ENCODE results near the gene NUDT21. TPM values are rescaled to one million over a fixed set of nuclear protein-coding genes. Genes with fewer than 3 reads are reported as not detected.
"Not testable (repeated sequence)": the region's sequence is repeated elsewhere in the genome, so short reads cannot be mapped to it uniquely, and the experiment has no call there.

The NUDT21 gene
- total and polyA plus RNA-seq, 2 of the 8 experiments (the other 6 are each of a cell fraction or from before 2014, with no cell fraction given), result 78.1 to 277 TPM

- H3K27me3 ChIP-seq (replicated peaks in 1 of 4; ENCODE audit: control insufficient read depth in 3 of 4, extremely low read depth in 1 of 4, insufficient read depth in 3 of 4, low read length in 3 of 4); H3K18ac ChIP-seq (ENCODE audit: extremely low read depth, low read length); H2AK5ac ChIP-seq (ENCODE audit: low read depth, low read length); H2BK15ac ChIP-seq (ENCODE audit: low read length); H4K5ac ChIP-seq (ENCODE audit: insufficient read length, low read depth, low read length); H3K36me3 ChIP-seq (ENCODE audit: control insufficient read depth in 2 of 4, insufficient read depth in 4 of 4, low read length in 3 of 4); DNase-seq (ENCODE audit: low read depth in 1 of 2, low spot score in 2 of 2); H4K91ac ChIP-seq (replicated peaks; ENCODE audit: insufficient read length, low read length); H2BK20ac ChIP-seq (ENCODE audit: low read length); H2BK12ac ChIP-seq (ENCODE audit: low read depth, low read length); H3K27ac ChIP-seq (ENCODE audit: low read depth, low read length); H3K4ac ChIP-seq (replicated peaks; ENCODE audit: insufficient read length, low read depth, low read length); H4K8ac ChIP-seq (ENCODE audit: extremely low read depth, insufficient read depth, low read length); H2BK5ac ChIP-seq (ENCODE audit: low read depth, low read length); H3K9ac ChIP-seq (replicated peaks in 1 of 4; ENCODE audit: extremely low read depth in 1 of 4, low read depth in 3 of 4, low read length in 3 of 4); H2BK120ac ChIP-seq (replicated peaks; ENCODE audit: low read depth, low read length); H2AFZ ChIP-seq (ENCODE audit: low read length); H3K79me2 ChIP-seq (ENCODE audit: control insufficient read depth in 1 of 2, insufficient read depth in 2 of 2, low read length in 2 of 2); H4K20me1 ChIP-seq (replicated peaks in 1 of 2; ENCODE audit: control insufficient read depth in 1 of 2, insufficient read depth in 2 of 2, low read length in 2 of 2); H3K23me2 ChIP-seq (ENCODE audit: low read depth, low read length); H3K9me3 ChIP-seq (ENCODE audit: insufficient read depth in 2 of 2, low read depth in 1 of 2, low read length in 1 of 2); H3K14ac ChIP-seq (ENCODE audit: insufficient read length); H3K79me1 ChIP-seq (ENCODE audit: low read depth, low read length); H3K4me3 ChIP-seq (ENCODE audit: extremely low read depth in 1 of 4, insufficient read depth in 2 of 4, low read depth in 3 of 4, low read length in 4 of 4); H3K23ac ChIP-seq (ENCODE audit: insufficient read length); H3K56ac ChIP-seq (replicated peaks; ENCODE audit: insufficient read length, low read depth, low read length); FAIRE-seq; H3K4me2 ChIP-seq (ENCODE audit: insufficient read depth in 1 of 2, low read depth in 2 of 2, low read length in 2 of 2); H3K4me1 ChIP-seq (replicated peaks in 1 of 4; ENCODE audit: control insufficient read depth in 3 of 4, insufficient read depth in 4 of 4, low read length in 3 of 4): not testable (repeated sequence)
- POLR2A ChIA-PET (ENCODE audit: partially characterized antibody), result interaction anchor here (1.8 kb wide), 1 partner anchor 9 kb away, joined by 5 read pairs; no protein-coding TSS in a partner anchor
- WGBS, 2 experiments (ENCODE audit: extremely low coverage in 1 of 2, insufficient coverage in 1 of 2, insufficient read length in 1 of 2, insufficient replicate concordance in 2 of 2, low coverage in 1 of 2, low lambda C conversion rate in 2 of 2, missing lambda C conversion rate in 1 of 2), result 62% methylated on average over 1 of the region's 1 CpG; no CpG with 5 or more reads in 1 of the 2 experiments
- CTCF ChIA-PET (ENCODE audit: partially characterized antibody), result interaction anchor here (0.6 to 0.9 kb wide), 2 partner anchors 13 to 41 kb away, joined by 3 read pairs; no protein-coding TSS in a partner anchor
These were observed 37.7 kb upstream of the NUDT21 start for GRCh38 chr16:56488868-56489267.

All from H1 (cell line).